AG04450 (cell line): ENCODE data around the gene PSMB1. TPM values are rescaled to one million over a fixed set of nuclear protein-coding genes. Genes with fewer than 3 reads are reported as not detected.

ENCODE experiments used
- CTCF ChIA-PET: fragments of 300-600, 350-600 bp; formaldehyde crosslinking; extraction: SDS; loops from one replicate; lab custom pipeline; 2022; ENCODE audit warnings: antibody characterized with exemption, inconsistent platforms; lab: Charles Lee
- POLR2A ChIA-PET: fragments of 350-600 bp; formaldehyde crosslinking; extraction: SDS; loops from one replicate; lab custom pipeline; 2021; ENCODE audit warnings: antibody characterized with exemption, inconsistent platforms; lab: Yijun Ruan, JAX
- DNase-seq: peaks from one replicate; pipeline ENCODE4 v3.0.0-alpha.2; 2011; ENCODE audit warnings: low read depth, low spot score
- H3K27ac ChIP-seq: one replicate; pipeline ENCODE4 v1.5.1; 2012; ENCODE audit warnings: low read depth, low read length, control low read depth
- H3K27me3 ChIP-seq: one replicate; pipeline ENCODE4 v1.6.0; 2012; ENCODE audit warnings: low read length; ENCODE audit not compliant: control insufficient read depth, insufficient read depth
- H3K4me3 ChIP-seq: 2 replicates; pipeline ENCODE4 v1.5.1; 2011; ENCODE audit warnings: mild to moderate bottlenecking, low read depth, low read length, control low read depth
- H3K9me3 ChIP-seq: 2 replicates; pipeline ENCODE4 v1.5.1; 2012; ENCODE audit warnings: low read length; ENCODE audit not compliant: control insufficient read depth, insufficient read depth
- CTCF ChIP-seq: IDR thresholded peaks from 2 replicates; pipeline ENCODE4 v1.5.1; 2011; ENCODE audit warnings: low read depth, low read length, control low read depth, inconsistent platforms
- polyA plus RNA-seq: library from polyadenylated mRNA; depleted of rRNA; stranded (reverse); fragments of >200 nt; gene quantifications from 2 replicates; pipeline ENCODE4 v1.2.3, GENCODE V29; 2011

Gene PSMB1
- polyA plus RNA-seq, 1 experiment, result 491 TPM

DNA sequence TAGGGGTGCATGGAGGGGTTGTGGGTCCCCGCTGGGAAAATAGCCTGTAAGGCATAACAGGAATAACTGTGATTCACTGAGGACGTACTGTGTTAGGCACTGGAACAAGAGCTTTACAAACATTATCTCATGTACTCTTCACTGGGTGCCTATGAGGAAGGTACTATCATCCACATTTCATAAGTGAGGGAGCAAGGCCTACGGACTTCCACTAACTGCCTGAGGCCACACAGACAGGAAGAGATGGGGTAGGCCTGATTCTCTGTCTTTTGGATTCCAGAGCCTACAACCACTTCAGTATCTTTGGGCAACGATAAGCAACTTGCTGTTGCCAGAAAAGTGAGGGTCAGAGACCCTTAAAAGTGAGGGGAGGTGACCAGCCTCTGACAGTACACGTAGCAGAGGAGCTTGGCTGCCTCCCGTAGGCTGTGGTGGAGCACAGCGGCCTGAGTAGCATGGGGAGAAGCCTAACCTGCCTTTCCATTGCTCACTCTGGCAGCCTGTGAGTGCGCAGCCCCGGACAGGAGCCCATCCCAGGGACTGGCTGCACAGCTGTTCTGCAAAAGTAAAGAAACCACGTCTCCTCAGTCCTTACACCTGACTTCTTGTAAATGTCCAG is 30.4 kb downstream of the PSMB1 start:
- Histone ChIP-seq H3K27ac (no peak overlapping the region), H3K4me3 (no peak overlapping the region), H3K9me3 (no peaks in the 10 kb centered on the region), H3K27me3 (no peaks in the 10 kb centered on the region)
- no peak for DNase-seq
- CTCF ChIA-PET, result interaction anchor here (0.8 to 3.2 kb wide), 3 partner anchors 158 to 732 kb away, joined by 3 to 17 read pairs (median 10); no protein-coding TSS in a partner anchor
- POLR2A ChIA-PET, result no interaction called here
- TF ChIP-seq CTCF, result peak; percentile 30; the same call in 1 of the 2 replicates

- POLR2A ChIA-PET, result no interaction called here
- peak; percentile 93 for TF ChIP-seq CTCF
- Histone ChIP-seq H3K27me3 (no peaks in the 10 kb centered on the region), H3K4me3 (no peak overlapping the region), H3K9me3 (peaks cover 2% of the 10 kb centered on the region; the same call in 1 of the 2 replicates), H3K27ac (no peak overlapping the region)
- CTCF ChIA-PET, result interaction anchor here (0.5 to 3.4 kb wide), 37 partner anchors 10 to 1624 kb away, joined by 3 to 81 read pairs (median 4); partner anchors contain the start of gene PDCD2
- peak; percentile 52 for DNase-seq
Measured at GRCh38 chr6:170516783-170517616, 36.1 kb downstream of the PSMB1 start.

- DNase-seq, result no peak
- ChIA-PET CTCF (no interaction called here), POLR2A (no interaction called here)
- TF ChIP-seq CTCF, result no peak
- Histone ChIP-seq H3K27ac (no peak overlapping the region), H3K27me3 (no peaks in the 10 kb centered on the region), H3K4me3 (no peak overlapping the region), H3K9me3 (peaks cover 6% of the 10 kb centered on the region; the same call in 1 of the 2 replicates)
Measured at GRCh38 chr6:170514908-170515307, 38.2 kb downstream of the PSMB1 start.

GRCh38 chr6:170512249-170512648 is 40.9 kb downstream of the PSMB1 start:
- Histone ChIP-seq H3K4me3 (no peak overlapping the region), H3K27ac (no peak overlapping the region), H3K9me3 (peaks cover 6% of the 10 kb centered on the region; the same call in 1 of the 2 replicates), H3K27me3 (no peaks in the 10 kb centered on the region)
- no peak for DNase-seq
- TF ChIP-seq CTCF, result no peak
- POLR2A ChIA-PET, result no interaction called here
- CTCF ChIA-PET, result interaction anchor here (2.5 kb wide), 1 partner anchor 681 kb away, joined by 18 read pairs; no protein-coding TSS in a partner anchor
